GM18498 (cell line): ENCODE measurements around the gene FCRLB.
"Not testable (repeated sequence)": the region's sequence is repeated elsewhere in the genome, so short reads cannot be mapped to it uniquely, and the experiment has no call there.

ENCODE experiments used
- ATAC-seq: cut with Tn5 transposase; IDR thresholded peaks from one replicate; pipeline ENCODE4 v1.9.1; 2021; ENCODE audit warnings: mild to moderate bottlenecking, moderate library complexity; ENCODE audit not compliant: unreplicated experiment

FCRLB gene

DNA sequence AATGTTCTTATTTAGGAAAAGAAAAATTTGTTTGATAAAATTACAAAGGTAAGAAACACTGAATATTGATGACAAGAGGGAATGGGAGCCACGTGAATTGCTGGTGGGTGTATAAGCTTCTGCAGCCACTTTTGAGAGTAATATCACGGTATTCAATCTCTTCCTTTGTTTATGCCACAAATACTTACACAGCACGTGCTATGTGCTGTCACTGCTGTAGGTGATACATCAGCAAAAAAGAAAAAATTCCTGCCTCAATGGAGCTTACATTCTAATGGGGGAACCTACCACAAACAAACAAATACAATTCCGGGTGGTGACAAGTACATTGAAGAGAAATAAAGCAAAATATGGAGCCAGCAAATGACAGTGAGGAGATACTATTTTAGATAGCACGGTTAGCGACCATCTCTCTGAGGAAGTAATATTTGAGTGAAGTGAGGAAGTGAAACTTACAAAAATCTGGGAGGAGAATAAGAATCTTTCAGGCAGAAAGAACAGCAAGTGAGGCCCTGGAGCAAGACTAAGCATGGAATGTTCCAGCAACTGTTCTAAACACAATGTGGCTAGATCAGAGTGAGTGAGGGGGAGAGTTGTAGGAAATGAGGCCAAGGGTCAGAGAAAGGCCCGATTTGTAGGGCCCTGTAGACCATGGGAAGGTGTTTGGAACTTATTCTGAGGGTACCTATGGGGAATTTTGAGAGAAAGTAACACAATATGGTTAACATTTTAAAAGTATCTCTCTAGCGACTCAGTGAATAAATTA lies 2.6 kb upstream of the FCRLB start:
- peak; percentile 52 for ATAC-seq

DNA sequence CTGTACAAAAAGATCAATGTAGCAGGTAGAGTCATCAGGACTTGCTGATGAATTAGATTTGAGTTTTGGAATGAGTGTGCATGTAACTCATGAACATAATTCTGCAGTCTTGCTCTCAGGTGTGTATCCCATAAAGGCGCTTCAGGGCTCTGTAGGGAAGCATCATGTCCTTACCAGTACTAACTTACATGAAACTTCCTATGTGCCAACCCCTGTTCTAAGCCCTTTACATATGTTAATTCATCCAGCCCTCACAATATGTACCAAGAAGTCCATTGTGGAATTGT lies 2.1 kb upstream of the FCRLB start:
- ATAC-seq: peak; percentile 27

DNA sequence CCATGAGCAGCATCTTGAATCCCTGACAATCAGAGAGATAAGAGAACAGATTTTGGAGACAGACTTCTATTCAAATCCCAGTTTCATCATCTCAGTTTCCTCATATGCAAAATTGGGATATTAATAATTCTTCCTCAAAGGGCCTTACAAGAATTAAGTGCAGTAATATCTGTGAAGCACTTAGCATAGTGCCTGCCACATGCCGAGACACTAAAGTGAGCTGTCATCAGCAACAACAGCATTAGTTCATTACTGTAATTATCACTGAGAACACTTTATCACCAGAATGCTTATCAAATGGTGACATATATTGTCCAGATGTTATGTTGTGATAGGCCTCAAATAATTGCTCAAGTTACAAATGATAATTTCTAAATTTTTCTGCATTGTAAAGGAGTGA lies 922 bp upstream of the FCRLB start:
- no peak for ATAC-seq

DNA sequence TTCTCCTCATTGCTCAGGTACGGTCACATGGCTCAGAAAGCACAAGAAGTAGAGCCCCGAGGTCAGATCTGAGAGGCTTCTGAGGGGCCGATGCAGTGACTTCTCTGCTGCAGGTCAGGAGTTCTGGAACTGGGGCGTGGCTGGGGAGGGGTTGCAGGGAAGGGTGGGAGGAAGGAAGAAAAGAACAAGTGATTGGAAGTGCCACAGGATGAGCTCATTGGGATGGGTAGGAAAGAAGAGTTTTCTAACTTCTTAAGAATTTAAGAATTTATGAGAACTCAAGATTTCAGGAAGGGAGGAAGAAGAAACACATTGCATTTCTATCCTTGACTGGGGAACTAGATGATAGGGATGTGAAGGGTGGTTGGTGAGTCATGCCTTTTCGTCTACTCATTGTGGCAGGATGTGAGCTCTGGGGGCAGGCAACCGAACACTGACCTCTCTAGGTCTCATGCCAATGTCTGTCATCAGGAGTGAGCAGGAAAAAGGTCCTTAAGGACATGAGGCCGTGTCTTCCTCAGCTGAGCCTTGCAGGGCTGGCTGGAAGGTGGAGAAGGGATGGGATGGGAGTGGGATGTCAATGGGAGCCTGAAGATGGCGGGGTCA lies 497 bp downstream of the FCRLB start:
- ATAC-seq: no peak

DNA sequence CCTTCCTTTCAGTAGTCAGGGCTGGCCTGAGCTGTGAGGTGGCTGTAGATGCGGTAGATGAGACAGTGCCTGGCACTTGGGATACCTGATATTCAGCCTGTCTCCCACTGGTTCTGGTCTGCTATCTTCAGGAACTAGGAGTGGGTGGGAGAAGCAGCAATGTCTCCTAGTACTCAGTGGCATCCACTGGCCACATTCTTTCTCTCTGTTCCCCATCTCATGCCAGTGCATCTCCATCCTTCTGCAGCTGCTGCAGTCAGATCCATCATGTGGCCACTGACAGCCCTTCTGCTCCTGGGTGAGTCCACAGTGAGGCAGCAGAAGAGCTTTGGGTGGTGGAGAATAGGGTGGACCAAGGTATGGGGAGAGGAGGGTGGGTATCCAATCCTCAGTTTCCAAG lies 1.1 kb downstream of the FCRLB start:
- no peak for ATAC-seq

GRCh38 chr1:161723459-161724141 lies 2.3 kb downstream of the FCRLB start:
- no peak for ATAC-seq

- ATAC-seq: not testable (repeated sequence)
Observed at GRCh38 chr1:161725258-161725907, 4.0 kb downstream of the FCRLB start.

GRCh38 chr1:161725908-161726472 lies 4.6 kb downstream of the FCRLB start:
- ATAC-seq: peak; percentile 21

GRCh38 chr1:161726473-161727255 lies 5.3 kb downstream of the FCRLB start:
- ATAC-seq: peak; percentile 63

DNA sequence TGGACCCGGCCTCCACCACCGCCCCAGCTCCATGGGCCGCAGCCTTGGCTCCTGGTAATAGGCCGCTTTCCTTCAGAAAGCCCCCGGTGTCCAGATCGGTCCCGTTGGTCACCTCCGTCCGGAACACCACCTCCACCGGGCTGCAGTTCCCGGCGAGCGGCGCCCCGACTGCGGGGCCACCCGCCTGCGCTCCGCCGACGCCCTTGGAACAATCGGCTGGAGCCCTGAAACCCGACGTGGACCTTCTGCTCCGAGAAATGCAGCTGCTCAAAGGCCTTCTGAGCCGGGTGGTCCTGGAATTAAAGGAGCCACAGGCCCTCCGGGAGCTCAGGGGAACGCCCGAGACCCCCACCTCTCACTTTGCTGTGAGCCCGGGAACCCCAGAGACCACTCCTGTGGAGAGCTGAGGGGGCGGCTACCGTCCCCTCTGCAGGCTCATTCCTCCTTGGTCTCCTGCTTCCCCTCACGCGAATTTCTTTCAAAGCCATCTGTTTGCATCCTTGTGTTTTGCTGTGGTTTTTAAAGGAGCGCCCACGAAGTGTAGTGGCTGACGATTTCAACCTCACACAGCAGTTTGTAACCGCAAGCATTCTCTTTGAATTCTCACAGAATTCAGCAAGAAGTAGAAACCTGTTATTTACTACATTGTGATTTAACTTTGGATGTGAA lies 6.0 kb downstream of the FCRLB start:
- peak; percentile 10 for ATAC-seq

- ATAC-seq: no peak
Observed at GRCh38 chr1:161728376-161729226, 7.3 kb downstream of the FCRLB start.

DNA sequence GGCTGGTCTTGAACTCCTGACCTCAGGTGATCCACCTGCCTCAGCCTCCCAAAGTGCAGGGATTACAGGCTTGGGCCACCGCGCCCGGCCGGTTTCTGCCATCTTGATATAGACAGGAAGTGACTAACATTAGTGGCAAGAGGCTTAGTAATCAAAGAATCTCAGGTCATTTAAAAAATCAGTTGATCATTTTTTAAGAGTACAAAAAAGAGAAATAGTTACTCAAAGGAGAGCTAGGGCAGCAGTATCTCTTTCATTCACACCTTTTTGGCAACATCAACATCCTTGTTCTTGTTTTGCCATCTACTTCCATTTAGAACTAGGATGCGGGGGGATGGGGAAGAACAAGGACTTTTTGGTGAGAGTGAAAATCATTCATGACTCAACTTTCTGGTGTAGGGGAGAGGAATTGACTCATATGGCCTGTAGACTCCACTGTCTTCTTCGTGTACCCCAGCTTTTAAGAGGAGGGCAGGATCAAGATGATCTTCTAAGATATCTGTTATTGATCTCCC lies 8.8 kb downstream of the FCRLB start:
- no peak for ATAC-seq

DNA sequence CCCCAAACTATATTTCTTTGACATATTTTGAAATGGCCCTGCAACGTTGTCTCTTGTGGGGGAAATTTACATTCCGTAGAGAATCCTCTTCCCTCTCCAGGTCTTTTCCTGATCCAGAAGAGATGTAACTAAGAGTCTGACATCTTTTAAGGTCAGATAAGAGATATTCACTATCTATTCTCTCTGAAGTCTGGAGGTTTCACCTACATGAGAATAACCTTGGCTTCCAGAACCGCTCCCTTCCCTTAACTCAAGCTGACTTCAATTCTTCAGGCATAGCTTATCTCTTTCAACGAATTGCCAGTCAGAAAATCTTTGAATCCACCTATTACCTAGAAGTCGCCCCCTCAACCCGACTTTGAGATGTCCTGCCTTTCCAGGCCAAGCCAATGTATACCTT lies 9.9 kb downstream of the FCRLB start:
- no peak for ATAC-seq

DNA sequence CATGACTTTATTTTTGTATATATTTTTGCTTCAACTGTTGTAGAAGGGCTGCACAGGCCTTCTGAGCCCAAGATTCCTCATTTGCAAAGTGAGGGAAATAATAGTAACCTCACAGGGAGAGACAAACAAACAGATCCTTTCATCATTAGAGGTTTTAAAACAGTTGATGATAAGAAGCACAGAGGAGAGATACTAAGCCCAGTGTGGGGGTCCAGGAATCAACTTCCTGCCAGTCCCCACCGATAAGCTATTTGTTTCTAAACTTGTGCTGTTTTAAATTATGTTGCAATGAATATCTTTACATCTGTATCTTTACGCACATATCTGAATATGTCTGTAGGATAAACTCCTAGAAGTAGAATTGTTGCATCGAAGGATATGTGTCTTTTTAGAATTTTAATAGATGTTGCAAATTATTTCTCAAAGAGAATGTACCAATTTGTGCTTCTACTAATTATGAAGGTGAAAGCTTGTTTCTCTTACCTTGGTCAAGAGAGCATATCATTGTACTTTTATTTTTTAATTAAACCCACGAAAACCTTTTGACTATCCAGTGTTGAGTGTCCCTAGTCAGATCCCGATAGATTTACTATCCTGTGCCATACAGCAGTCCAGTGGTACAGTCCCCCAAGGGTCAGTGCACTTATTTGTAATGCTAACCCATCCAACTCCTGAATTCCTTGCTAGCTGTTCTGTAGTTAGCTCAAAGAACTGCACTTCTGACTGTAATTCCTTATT lies 10.8 kb downstream of the FCRLB start:
- ATAC-seq: no peak

- no peak for ATAC-seq
Observed at GRCh38 chr1:161733526-161733925, 12.2 kb downstream of the FCRLB start.

DNA sequence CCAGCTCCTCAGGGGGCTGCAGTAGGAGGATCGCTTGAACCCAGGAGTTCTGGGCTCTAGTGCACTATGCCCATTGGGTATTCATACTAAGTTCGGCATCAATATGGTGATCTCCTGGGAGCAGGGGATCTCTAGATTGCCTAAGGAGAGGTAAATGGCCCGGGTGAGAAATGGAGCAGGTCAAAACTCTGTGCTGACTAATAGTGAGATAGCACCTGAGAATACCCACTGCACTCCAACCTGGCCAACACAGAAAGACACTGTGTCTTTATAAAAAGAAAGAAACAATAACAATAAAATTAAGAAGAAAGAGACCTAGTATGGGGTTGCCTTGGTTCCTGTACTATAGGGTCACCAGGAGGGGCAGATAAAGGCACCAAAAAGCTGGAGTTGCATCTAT lies 14.5 kb downstream of the FCRLB start:
- ATAC-seq: no peak

- no peak for ATAC-seq
Observed at GRCh38 chr1:161736335-161736969, 15.1 kb downstream of the FCRLB start.

GRCh38 chr1:161737625-161738024 lies 16.3 kb downstream of the FCRLB start:
- ATAC-seq: no peak
